Stimulated activated CD8-positive, alpha-beta memory T cell treated with anti-CD3 and anti-CD28 coated beads, Interleukin-12 subunit alpha, Interleukin-12 subunit beta, amount 100 ng/mL, for 1 hour (primary cell): Measurements from ENCODE around the gene C14orf39.
"Not testable (repeated sequence)": the region's sequence is repeated elsewhere in the genome, so short reads cannot be mapped to it uniquely, and the experiment has no call there.

Experiments used
- DNase-seq: peaks from one replicate; pipeline ENCODE4 v3.0.0-alpha.2; 2020; ENCODE audit warnings: low read depth

The C14orf39 gene

DNA sequence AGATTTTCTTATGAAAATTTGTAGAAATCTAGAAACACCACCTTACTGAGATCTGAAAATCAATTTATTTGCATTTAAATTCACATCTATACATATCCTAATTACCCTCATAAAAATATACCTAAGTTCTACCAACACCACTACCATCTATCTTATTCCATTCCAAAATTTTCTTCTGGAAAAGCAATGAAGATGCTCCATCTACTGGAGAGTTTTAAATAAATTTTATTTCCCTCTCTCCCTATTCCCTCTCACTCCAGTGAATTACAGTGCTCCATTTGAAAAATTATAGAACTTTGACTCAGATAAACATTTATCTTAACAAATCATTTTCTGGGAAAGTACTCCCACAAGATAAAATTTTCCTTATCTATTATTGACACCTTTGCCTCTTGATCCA, 2.3 kb upstream of the C14orf39 start:
- DNase-seq, result no peak

DNA sequence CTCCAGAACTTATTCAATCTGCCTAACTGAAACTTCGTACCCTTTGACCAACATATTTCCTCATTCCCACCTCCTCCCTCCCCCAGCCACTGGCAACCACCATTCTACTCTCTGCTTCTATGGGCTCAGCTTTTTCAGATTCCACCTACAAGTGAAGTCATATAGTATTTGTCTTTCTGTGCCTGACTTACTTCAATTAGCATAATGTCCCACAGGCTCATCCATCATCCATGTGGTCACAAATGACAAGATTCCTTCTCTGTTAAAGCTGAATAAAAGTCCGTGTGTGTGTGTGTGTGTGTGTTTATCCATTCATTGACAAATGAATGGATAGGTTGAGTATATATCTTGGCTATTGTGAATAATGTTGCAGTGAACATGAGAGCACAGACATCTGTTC, 1.3 kb upstream of the C14orf39 start:
- DNase-seq, result no peak

DNA sequence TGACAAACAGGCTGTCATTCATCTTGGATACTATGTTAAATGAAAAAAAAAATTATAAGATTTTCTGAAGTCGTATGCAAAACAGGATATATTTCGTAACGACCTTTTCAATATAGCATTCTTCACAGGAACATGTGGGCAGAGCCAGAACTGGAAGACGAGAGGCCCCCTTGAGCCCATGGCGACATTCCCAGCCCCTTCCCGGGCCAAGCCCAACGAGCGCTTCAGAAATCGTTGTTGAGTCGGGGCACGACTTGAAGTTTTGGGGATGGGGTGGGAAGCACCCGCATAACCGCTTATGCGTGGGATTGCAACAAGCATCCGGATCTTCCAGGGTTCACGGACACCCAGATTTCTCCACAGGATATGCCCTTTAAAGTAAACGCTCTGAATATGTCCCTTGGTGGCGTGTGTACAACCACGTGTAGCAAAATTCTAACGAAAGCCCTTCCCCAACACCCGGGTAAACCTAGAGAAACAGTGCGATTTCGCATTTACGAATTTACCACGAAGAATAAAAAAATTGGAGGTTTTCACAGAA, 736 bp downstream of the C14orf39 start:
- DNase-seq, result no peak

DNA sequence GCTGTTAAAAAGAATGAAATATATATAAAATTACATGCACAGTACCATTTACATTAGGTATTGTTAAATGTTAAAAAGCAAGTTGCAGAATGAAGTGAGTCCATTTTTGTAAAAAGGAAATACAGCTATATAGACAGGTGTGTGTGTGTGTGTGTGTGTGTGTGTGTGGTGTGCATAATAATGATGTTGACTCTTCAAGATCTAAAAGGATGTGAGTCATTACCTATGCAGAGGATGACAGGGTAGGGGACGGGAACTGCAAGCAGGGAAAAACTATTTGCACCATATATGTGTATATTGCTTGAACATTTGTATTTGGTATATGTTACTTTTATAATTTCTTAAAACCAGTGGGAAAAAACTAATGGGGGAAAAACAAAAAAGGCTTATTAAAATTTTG, 3.1 kb downstream of the C14orf39 start:
- DNase-seq, result no peak

DNA sequence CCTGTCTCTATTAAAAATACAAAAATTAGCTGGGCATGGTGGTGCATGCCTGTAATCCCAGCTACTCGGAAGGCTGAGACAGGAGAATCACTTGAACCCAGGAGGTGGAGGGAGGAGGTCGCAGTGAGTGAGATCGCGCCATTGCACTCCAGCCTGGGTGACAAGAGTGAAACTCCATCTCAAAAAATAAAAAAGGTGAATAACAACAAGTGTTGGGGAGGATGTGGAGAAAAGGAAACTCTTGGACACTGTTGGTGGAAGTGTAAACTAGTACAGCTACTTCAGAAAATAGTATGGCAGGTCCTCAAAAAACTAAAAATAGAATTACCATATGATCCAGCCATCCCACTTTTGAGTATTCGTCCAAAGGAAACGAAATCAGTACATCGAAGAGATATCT, 5.6 kb downstream of the C14orf39 start:
- not testable (repeated sequence) for DNase-seq

DNA sequence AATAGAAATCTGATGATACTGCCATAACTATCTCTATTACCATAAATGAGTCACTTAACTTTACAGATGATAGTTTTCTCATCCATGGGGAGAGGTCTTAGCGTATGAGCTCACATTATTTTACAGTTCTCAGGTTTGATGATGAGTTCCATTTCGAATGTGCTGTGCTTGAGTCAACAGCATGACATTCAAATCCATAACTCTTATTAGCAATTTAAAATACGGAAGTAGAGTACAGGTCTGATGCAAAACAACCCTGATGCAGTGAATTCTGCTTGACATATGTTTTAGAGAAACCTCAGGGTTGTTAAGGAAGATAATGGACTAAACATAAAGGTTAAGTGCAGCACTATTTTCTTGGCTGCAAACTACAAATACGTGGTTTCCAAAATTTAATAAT, 30.0 kb downstream of the C14orf39 start:
- DNase-seq, result no peak

DNA sequence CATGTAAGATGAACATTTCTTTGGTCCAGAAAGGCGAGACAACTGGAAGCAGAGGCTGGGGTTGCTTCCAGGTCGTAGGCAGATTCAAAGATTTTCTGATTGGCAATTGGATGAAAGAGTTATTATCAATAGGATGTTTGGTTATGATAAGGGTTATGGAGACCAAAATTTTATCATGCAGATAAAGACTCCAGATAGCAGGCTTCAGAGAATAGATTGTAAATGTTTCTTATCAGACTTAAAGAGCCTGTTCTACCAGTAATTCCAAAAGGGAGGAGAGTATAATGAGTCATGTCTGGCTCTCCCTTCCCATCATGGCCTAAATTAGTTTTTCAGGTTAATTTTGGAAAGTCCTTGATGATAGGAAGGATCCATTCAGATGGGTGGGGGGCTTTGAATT, 55.6 kb downstream of the C14orf39 start:
- DNase-seq, result no peak

DNA sequence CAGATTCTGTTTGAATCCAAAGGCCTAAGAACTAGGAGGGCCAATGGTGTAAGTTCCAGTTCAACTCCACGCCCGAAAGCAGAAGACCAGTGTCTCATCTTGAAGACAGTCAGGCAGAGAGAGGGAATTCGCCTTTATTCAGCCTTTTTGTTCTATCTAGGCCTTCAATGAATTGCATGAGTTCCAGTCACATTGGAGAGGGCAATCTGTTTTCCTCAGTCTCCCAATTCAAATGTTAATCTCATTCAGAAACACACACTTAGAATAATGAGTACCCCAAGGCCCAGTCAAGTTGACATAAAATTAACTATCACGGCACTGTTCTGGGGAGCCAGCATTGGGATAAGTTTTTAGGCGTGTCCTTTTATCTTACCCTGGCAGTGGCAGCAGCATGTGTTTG, 65.8 kb downstream of the C14orf39 start:
- no peak for DNase-seq

DNA sequence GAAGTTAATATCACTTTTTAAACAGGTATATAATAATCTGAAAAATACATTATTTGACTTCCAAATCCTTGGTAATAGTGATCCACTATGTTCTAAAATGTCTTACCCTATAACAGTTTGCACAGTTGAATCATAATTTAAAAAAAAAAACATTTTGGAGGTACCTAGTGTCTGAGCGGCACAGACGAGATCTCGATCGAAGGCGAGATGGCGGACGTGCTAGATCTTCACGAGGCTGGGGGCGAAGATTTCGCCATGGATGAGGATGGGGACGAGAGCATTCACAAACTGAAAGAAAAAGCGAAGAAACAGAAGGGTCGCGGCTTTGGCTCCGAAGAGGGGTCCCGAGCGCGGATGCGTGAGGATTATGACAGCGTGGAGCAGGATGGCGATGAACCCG, 88.3 kb downstream of the C14orf39 start:
- DNase-seq, result not testable (repeated sequence)

DNA sequence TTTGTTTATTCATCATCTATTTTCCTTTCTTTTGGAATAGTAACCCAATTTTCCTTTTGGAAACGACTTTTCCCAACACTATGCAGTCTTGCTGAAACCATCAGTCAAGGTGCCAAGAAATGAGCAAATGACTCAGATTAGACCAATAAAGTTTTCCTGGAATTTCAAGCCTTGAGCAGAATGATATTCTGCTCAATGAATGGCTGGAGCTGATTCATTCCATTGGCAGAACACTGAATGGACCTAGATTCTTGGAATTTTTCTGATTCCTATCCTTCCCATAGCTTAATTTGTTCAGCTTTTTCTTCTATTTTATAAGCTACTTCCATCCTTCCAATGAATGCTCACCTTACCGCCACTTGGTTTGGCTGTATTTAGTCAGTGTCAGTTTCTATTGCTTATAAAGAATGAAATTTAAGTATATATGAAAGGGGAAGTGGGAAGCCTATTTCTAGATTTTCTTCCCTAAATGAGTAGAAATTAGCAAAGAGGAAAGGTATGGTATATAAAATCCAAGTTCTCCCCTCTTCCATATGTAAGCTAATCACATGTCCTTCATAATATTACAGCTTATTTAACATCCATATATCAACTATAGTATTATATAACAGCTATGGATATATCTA, 89.0 kb downstream of the C14orf39 start:
- no peak for DNase-seq
